GM23338 (cell line): ENCODE results near the gene PPP1R12A. TPM values are rescaled to one million over a fixed set of nuclear protein-coding genes. Genes with fewer than 3 reads are reported as not detected.

ENCODE experiments used
- ATAC-seq: fragments of 200-7000 bp; cut with Tn5 transposase; 3 replicates; pipeline ENCODE4 v1.9.1; 2020
- DNase-seq: peaks from one replicate; pipeline ENCODE4 v3.0.0-alpha.2; 2015; ENCODE audit warnings: low spot score
- H2AFZ ChIP-seq: fragments of 200-600 bp; sonication (generic); 2 replicates; pipeline ENCODE4 v1.8.0; 2016; ENCODE audit warnings: antibody characterized with exemption, mild to moderate bottlenecking, moderate library complexity
- H3F3A ChIP-seq: fragments of 200-600 bp; sonication (generic); replicated peaks from 2 replicates; pipeline ENCODE4 v1.8.0; 2017; ENCODE audit warnings: antibody characterized with exemption, mixed run types, low read depth
- H3K27ac ChIP-seq: fragments of 200-600 bp; sonication (generic); 2 replicates; pipeline ENCODE4 v1.6.1; 2016; ENCODE audit warnings: low read depth
- H3K27me3 ChIP-seq: fragments of 200-600 bp; sonication (generic); 2 replicates; pipeline ENCODE4 v1.8.0; 2016; ENCODE audit warnings: mild to moderate bottlenecking, mixed run types, moderate library complexity; ENCODE audit not compliant: insufficient read depth
- H3K36me3 ChIP-seq: fragments of 200-600 bp; sonication (generic); 2 replicates; pipeline ENCODE4 v1.8.0; 2016; ENCODE audit warnings: mild to moderate bottlenecking; ENCODE audit not compliant: insufficient read depth
- H3K4me1 ChIP-seq: fragments of 200-600 bp; sonication (generic); 2 replicates; pipeline ENCODE4 v1.8.0; 2016; ENCODE audit warnings: mild to moderate bottlenecking, moderate library complexity; ENCODE audit not compliant: insufficient read depth
- H3K4me2 ChIP-seq: fragments of 200-600 bp; sonication (generic); 2 replicates; pipeline ENCODE4 v1.7.1; 2017; ENCODE audit warnings: mixed run types
- H3K4me3 ChIP-seq: fragments of 200-600 bp; sonication (generic); 2 replicates; pipeline ENCODE4 v1.6.1; 2016; ENCODE audit warnings: mixed run types
- H3K79me2 ChIP-seq: fragments of 200-600 bp; sonication (generic); replicated peaks from 2 replicates; pipeline ENCODE4 v1.8.0; 2017; ENCODE audit warnings: mild to moderate bottlenecking; ENCODE audit not compliant: insufficient read depth
- H3K9me2 ChIP-seq: fragments of 200-600 bp; sonication (generic); 2 replicates; pipeline ENCODE4 v1.8.0; 2017; ENCODE audit not compliant: insufficient read depth
- H4K20me1 ChIP-seq: fragments of 200-600 bp; sonication (generic); replicated peaks from 2 replicates; pipeline ENCODE4 v1.8.0; 2017; ENCODE audit warnings: mild to moderate bottlenecking; ENCODE audit not compliant: insufficient read depth
- H3K27ac Mint-ChIP-seq: 2 replicates; pipeline ENCODE4 v1.8.0; 2020; ENCODE audit warnings: inconsistent platforms, mild to moderate bottlenecking, moderate library complexity, mixed read lengths
- H3K27me3 Mint-ChIP-seq: 3 replicates; pipeline ENCODE4 v1.8.0; 2022; ENCODE audit warnings: low read depth, mild to moderate bottlenecking, moderate library complexity, mixed read lengths, inconsistent platforms; ENCODE audit not compliant: insufficient read depth, poor library complexity
- H3K36me3 Mint-ChIP-seq: 3 replicates; pipeline ENCODE4 v1.8.0; 2021; ENCODE audit warnings: low read depth, mild to moderate bottlenecking, inconsistent platforms, moderate library complexity, mixed read lengths
- H3K4me1 Mint-ChIP-seq: 3 replicates; pipeline ENCODE4 v1.8.0; 2020; ENCODE audit warnings: mild to moderate bottlenecking, inconsistent platforms, mixed read lengths
- H3K4me3 Mint-ChIP-seq: 3 replicates; pipeline ENCODE4 v1.8.0; 2021; ENCODE audit warnings: moderate library complexity, mild to moderate bottlenecking, inconsistent platforms, mixed read lengths
- H3K9me3 Mint-ChIP-seq: 3 replicates; pipeline ENCODE4 v1.8.0; 2020; ENCODE audit warnings: moderate library complexity, mild to moderate bottlenecking, inconsistent platforms, mixed read lengths
- CREB1 ChIP-seq: fragments of 250-450 bp; sonication (Bioruptor Pico); IDR thresholded peaks from 2 replicates; pipeline ENCODE4 v1.5.0; 2020; ENCODE audit warnings: low read depth, mild to moderate bottlenecking, moderate library complexity
- CTCF ChIP-seq, 2 experiments: fragments of 200-600 bp in 1 of 2; sonication (generic) in 1 of 2; conservative IDR thresholded peaks; 2 replicates each; pipeline versions ENCODE4 v1.5.1 to v1.6.1; 2016 to 2017; ENCODE audit warnings: antibody characterized with exemption in 2 of 2, low read depth in 2 of 2, mild to moderate bottlenecking in 2 of 2, moderate library complexity in 1 of 2
- ETS1 ChIP-seq: IDR thresholded peaks from 2 replicates; pipeline ENCODE4 v1.6.1; 2016; ENCODE audit warnings: antibody characterized with exemption
- EZH2 ChIP-seq: fragments of 200-600 bp; sonication (generic); IDR thresholded peaks from one replicate; pipeline ENCODE4 v1.8.0; 2017; ENCODE audit warnings: antibody characterized with exemption, mild to moderate bottlenecking, low read depth; ENCODE audit not compliant: unreplicated experiment
- EZH2phosphoT487 ChIP-seq: fragments of 200-600 bp; sonication (generic); IDR thresholded peaks from one replicate; pipeline ENCODE4 v1.8.1; 2018; ENCODE audit warnings: antibody characterized with exemption; ENCODE audit not compliant: unreplicated experiment
- JUNB ChIP-seq: IDR thresholded peaks from one replicate; pipeline ENCODE4 v1.6.1; 2016; ENCODE audit warnings: antibody characterized with exemption; ENCODE audit not compliant: unreplicated experiment
- NANOG ChIP-seq: IDR thresholded peaks from 2 replicates; pipeline ENCODE4 v1.6.1; 2016; ENCODE audit warnings: antibody characterized with exemption, borderline replicate concordance
- POLR2AphosphoS5 ChIP-seq: IDR thresholded peaks from 2 replicates; pipeline ENCODE4 v1.6.1; 2016; ENCODE audit warnings: antibody characterized with exemption, low read depth
- STAT1 ChIP-seq: IDR thresholded peaks from one replicate; pipeline ENCODE4 v1.6.1; 2016; ENCODE audit warnings: antibody characterized with exemption; ENCODE audit not compliant: unreplicated experiment
- ZNF114 ChIP-seq: fragments of 250-450 bp; sonication (Bioruptor Pico); IDR thresholded peaks from 2 replicates; pipeline ENCODE4 v1.5.0; 2020; ENCODE audit warnings: mild to moderate bottlenecking, moderate library complexity
- ZNF331 ChIP-seq: fragments of 250-450 bp; sonication (Bioruptor Pico); IDR thresholded peaks from 2 replicates; pipeline ENCODE4 v1.5.0; 2020; ENCODE audit warnings: low read depth, mild to moderate bottlenecking, moderate library complexity
- ZNF462 ChIP-seq: fragments of 250-450 bp; sonication (Bioruptor Pico); IDR thresholded peaks from 2 replicates; pipeline ENCODE4 v1.5.0; 2020; ENCODE audit warnings: mild to moderate bottlenecking, moderate library complexity
- polyA plus RNA-seq: library from polyadenylated mRNA; unstranded; fragments of >200 nt; fragmentation: Nextera tagmentation; extraction: Ambion mirVana; gene quantifications from 2 replicates; pipeline ENCODE4 v1.2.1, GENCODE V29; 2016
- total RNA-seq: library from RNA; depleted of rRNA; stranded (reverse); fragments of >200 nt; shearing (Covaris generic); gene quantifications from 2 replicates; pipeline ENCODE4 v1.2.3, GENCODE V29; 2014
- TF ChIP-seq, protein P1 (sequence below): IDR thresholded peaks from one replicate; pipeline ENCODE4 v1.6.1; 2018; ENCODE audit warnings: antibody characterized with exemption; ENCODE audit not compliant: unreplicated experiment

PPP1R12A gene
- total and polyA plus RNA-seq, 2 experiments from 2014 or later, result 91.6 to 146 TPM

- no peak overlapping the region for H3K4me3 Mint-ChIP-seq
- no peaks in the 10 kb centered on the region for H3K36me3 Mint-ChIP-seq
- H2AFZ ChIP-seq, result no peak overlapping the region
- H3K4me1 Mint-ChIP-seq, result peaks cover 11% of the 10 kb centered on the region; the same call in 2 of the 3 replicates
- H3K4me2 ChIP-seq, result no peak overlapping the region
- H3K27me3 Mint-ChIP-seq, result peaks cover 2% of the 10 kb centered on the region
- no peaks in the 10 kb centered on the region for H3K27me3 ChIP-seq
- no peak overlapping the region for H3K27ac Mint-ChIP-seq
- 0 out of 2 replicates have a peak, but pooled peaks cover 4% of the 10 kb centered on the region for H3K79me2 ChIP-seq
- H3K9me2 ChIP-seq, result no peaks in the 10 kb centered on the region
- no peaks in the 10 kb centered on the region for H3K9me3 Mint-ChIP-seq
- no peak overlapping the region for H3K4me3 ChIP-seq
- no peaks in the 10 kb centered on the region for H3K36me3 ChIP-seq
- H4K20me1 ChIP-seq, result no peaks in the 10 kb centered on the region
- peaks cover 6% of the 10 kb centered on the region; the same call in 1 of the 2 replicates for H3K4me1 ChIP-seq
- H3K27ac ChIP-seq, result no peak overlapping the region
- DNase-seq (no peak), ATAC-seq (no peak)
- no peaks in the 10 kb centered on the region for H3F3A ChIP-seq
- TF ChIP-seq, protein P1, sequence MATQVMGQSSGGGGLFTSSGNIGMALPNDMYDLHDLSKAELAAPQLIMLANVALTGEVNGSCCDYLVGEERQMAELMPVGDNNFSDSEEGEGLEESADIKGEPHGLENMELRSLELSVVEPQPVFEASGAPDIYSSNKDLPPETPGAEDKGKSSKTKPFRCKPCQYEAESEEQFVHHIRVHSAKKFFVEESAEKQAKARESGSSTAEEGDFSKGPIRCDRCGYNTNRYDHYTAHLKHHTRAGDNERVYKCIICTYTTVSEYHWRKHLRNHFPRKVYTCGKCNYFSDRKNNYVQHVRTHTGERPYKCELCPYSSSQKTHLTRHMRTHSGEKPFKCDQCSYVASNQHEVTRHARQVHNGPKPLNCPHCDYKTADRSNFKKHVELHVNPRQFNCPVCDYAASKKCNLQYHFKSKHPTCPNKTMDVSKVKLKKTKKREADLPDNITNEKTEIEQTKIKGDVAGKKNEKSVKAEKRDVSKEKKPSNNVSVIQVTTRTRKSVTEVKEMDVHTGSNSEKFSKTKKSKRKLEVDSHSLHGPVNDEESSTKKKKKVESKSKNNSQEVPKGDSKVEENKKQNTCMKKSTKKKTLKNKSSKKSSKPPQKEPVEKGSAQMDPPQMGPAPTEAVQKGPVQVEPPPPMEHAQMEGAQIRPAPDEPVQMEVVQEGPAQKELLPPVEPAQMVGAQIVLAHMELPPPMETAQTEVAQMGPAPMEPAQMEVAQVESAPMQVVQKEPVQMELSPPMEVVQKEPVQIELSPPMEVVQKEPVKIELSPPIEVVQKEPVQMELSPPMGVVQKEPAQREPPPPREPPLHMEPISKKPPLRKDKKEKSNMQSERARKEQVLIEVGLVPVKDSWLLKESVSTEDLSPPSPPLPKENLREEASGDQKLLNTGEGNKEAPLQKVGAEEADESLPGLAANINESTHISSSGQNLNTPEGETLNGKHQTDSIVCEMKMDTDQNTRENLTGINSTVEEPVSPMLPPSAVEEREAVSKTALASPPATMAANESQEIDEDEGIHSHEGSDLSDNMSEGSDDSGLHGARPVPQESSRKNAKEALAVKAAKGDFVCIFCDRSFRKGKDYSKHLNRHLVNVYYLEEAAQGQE, result no peak
- TF ChIP-seq EZH2phosphoT487 (no peak), ZNF462 (CRISPR knock-in tag) (no peak), CREB1 (CRISPR knock-in tag) (no peak), ZNF114 (no peak), NANOG (no peak), EZH2 (no peak), JUNB (no peak), ZNF331 (CRISPR knock-in tag) (no peak), ETS1 (no peak), STAT1 (no peak), CTCF (conservative IDR thresholded peaks at IDR 0.05; ENCODE audit: low read depth in 2 of 2) (no peak), POLR2AphosphoS5 (no peak)
These were observed 107.4 kb downstream of the PPP1R12A start for GRCh38 chr12:79827484-79827883.
